HepG2 (cell line): Measurements from ENCODE around the gene MLC1. TPM values are rescaled to one million over a fixed set of nuclear protein-coding genes. Genes with fewer than 3 reads are reported as not detected.

Source experiments
- ATAC-seq: fragments of 200-7000 bp; cut with Tn5 transposase; 3 replicates; pipeline ENCODE4 v1.9.1; 2020; ENCODE audit warnings: mild to moderate bottlenecking, moderate library complexity
- BruUV-seq: library from RNA; stranded (reverse); fragments of 400-500 nt; replicated peaks from 2 replicates; lab custom pipeline; 2021; lab: Mats Ljungman, UMichigan
- CTCF ChIA-PET: fragments of 300-600 bp; formaldehyde crosslinking; extraction: SDS; loops from one replicate; lab custom pipeline; 2021; ENCODE audit warnings: low total read pairs, inconsistent platforms, low intra/inter-chr PET ratio; lab: Yijun Ruan, JAX
- POLR2A ChIA-PET: fragments of 350-600 bp; sonication (Branson Sonifier 250); formaldehyde crosslinking; loops from one replicate; lab custom pipeline; 2020; ENCODE audit warnings: antibody characterized with exemption, inconsistent platforms; lab: Yijun Ruan, JAX
- DNase-seq: peaks from one replicate; pipeline ENCODE4 v3.0.0-alpha.2; 2015; ENCODE audit warnings: low spot score
- FAIRE-seq: peaks from 3 replicates; lab custom pipeline; 2011; peaks lifted over from hg19 to GRCh38; lab: Jason Lieb, UNC
- H2AFZ ChIP-seq: one replicate; pipeline ENCODE4 v1.6.1; 2011; ENCODE audit warnings: low read length, inconsistent platforms
- H3K27ac ChIP-seq: fragments of 300-600 bp; 3 replicates; pipeline ENCODE4 v1.8.0; 2011; ENCODE audit warnings: mixed run types, mild to moderate bottlenecking, mixed read lengths, low read length, inconsistent platforms; ENCODE audit not compliant: insufficient read depth; ENCODE audit errors: extremely low read length
- H3K27me3 ChIP-seq, 2 experiments: fragments of 200-600 bp in 1 of 2; 2 replicates in 1 of 2; 3 replicates in 1 of 2; pipeline versions ENCODE4 v1.6.0 to v1.8.0; 2011; ENCODE audit warnings: low read length in 2 of 2, mild to moderate bottlenecking in 2 of 2, moderate library complexity in 2 of 2, inconsistent platforms in 1 of 2; ENCODE audit not compliant: insufficient read depth in 2 of 2, control insufficient read depth in 1 of 2
- H3K36me3 ChIP-seq, 2 experiments: fragments of 200-600 bp in 1 of 2; replicated peaks in 1 of 2; 2 replicates in 1 of 2; 3 replicates in 1 of 2; pipeline versions ENCODE4 v1.5.1 to v1.8.0; 2011; ENCODE audit warnings: low read length in 2 of 2, inconsistent platforms in 1 of 2; ENCODE audit not compliant: insufficient read depth in 2 of 2, control insufficient read depth in 1 of 2
- H3K4me1 ChIP-seq: 2 replicates; pipeline ENCODE4 v1.5.1; 2012; ENCODE audit warnings: low read length, inconsistent platforms; ENCODE audit not compliant: insufficient read depth
- H3K4me2 ChIP-seq: 2 replicates; pipeline ENCODE4 v1.6.0; 2011; ENCODE audit warnings: low read depth, low read length, inconsistent platforms
- H3K4me3 ChIP-seq, 3 experiments: fragments of 200-600 bp in 1 of 3; sonication (generic), shearing (Covaris generic) in 1 of 3; replicated peaks in 1 of 3; 2 replicates each; pipeline ENCODE4 v1.5.1; 2011 to 2016; ENCODE audit warnings: low read length in 3 of 3, inconsistent platforms in 2 of 3, low read depth in 2 of 3, mild to moderate bottlenecking in 2 of 3, control low read depth in 1 of 3, mixed read lengths in 1 of 3; ENCODE audit not compliant: insufficient read depth in 1 of 3
- H3K79me2 ChIP-seq: one replicate; pipeline ENCODE4 v1.6.1; 2011; ENCODE audit warnings: low read length, inconsistent platforms; ENCODE audit not compliant: insufficient read depth
- H3K9ac ChIP-seq: 2 replicates; pipeline ENCODE4 v1.6.0; 2011; ENCODE audit warnings: mild to moderate bottlenecking, low read depth, low read length, inconsistent platforms; ENCODE audit not compliant: insufficient read depth
- H3K9me3 ChIP-seq: 2 replicates; pipeline ENCODE4 v1.5.1; 2012; ENCODE audit warnings: mild to moderate bottlenecking, low read length
- H4K20me1 ChIP-seq: 2 replicates; pipeline ENCODE4 v1.6.0; 2011; ENCODE audit warnings: inconsistent platforms, mild to moderate bottlenecking, low read length, moderate library complexity; ENCODE audit not compliant: insufficient read depth
- BORCS8-MEF2B ChIP-seq: sonication (generic); formaldehyde crosslinking; IDR thresholded peaks from 2 replicates; pipeline ENCODE4 v1.8.0; 2022; ENCODE audit warnings: mild to moderate bottlenecking, missing genetic modification reagents
- ELF4 ChIP-seq: sonication (generic); formaldehyde crosslinking; IDR thresholded peaks from 2 replicates; pipeline ENCODE4 v1.5.0; 2020; ENCODE audit warnings: missing genetic modification reagents, mild to moderate bottlenecking, moderate library complexity, borderline replicate concordance
- FOXO1 ChIP-seq: sonication (generic); formaldehyde crosslinking; IDR thresholded peaks from 2 replicates; pipeline ENCODE4 v1.4.0; 2020; ENCODE audit warnings: missing genetic modification reagents
- HMGA1 ChIP-seq: sonication (generic); formaldehyde crosslinking; conservative IDR thresholded peaks from 2 replicates; pipeline ENCODE4 v1.4.0; 2020; ENCODE audit warnings: missing genetic modification reagents
- NFIB ChIP-seq: sonication (generic); formaldehyde crosslinking; IDR thresholded peaks from 2 replicates; pipeline ENCODE4 v1.9.0; 2021; ENCODE audit warnings: missing genetic modification reagents, mild to moderate bottlenecking, borderline replicate concordance
- ZNF746 ChIP-seq: sonication (generic); formaldehyde crosslinking; IDR thresholded peaks from 2 replicates; pipeline ENCODE4 v1.8.0; 2022; ENCODE audit warnings: mild to moderate bottlenecking, missing genetic modification reagents
- ZSCAN12 ChIP-seq: sonication (generic); formaldehyde crosslinking; IDR thresholded peaks from 2 replicates; pipeline ENCODE4 v1.9.0; 2021; ENCODE audit warnings: mild to moderate bottlenecking, missing genetic modification reagents
- WGBS: methylation state at CpG from one replicate; pipeline ENCODE4 v1.1.6; 2017; ENCODE audit warnings: low lambda C conversion rate; 5-methylcytosine and 5-hydroxymethylcytosine counted together
- in situ Hi-C: cut with HindIII; loops from 2 replicates; pipeline ENCODE4 v1.10.0; 2017; ENCODE audit warnings: low pct_unique_long_range_greater_than_20kb; ENCODE audit not compliant: extremely low pct_ligation_motif_present
- intact Hi-C: fragments of 100-400 bp; cut with micrococcal nuclease; formaldehyde crosslinking; loops from one replicate; pipeline ENCODE4 v1.10.0; 2022; ENCODE audit not compliant: unreplicated experiment
- polyA plus RNA-seq, 8 experiments: library from polyadenylated mRNA; depleted of rRNA in 3 of 8; stranded (reverse) in 7 of 8; unstranded in 1 of 8; fragments of >200 nt; fragmentation: Illumina TruSeq in 4 of 8; extraction: Trizol in 4 of 8; gene quantifications; 2 replicates each; pipeline versions ENCODE4 v1.2.1 to v1.2.3, GENCODE V29; 2011 to 2016; ENCODE audit warnings: low read depth in 4 of 8, missing spikeins in 1 of 8, mixed read lengths in 1 of 8; ENCODE audit not compliant: insufficient read depth in 1 of 8
- total RNA-seq, 5 experiments: library from RNA; depleted of rRNA; stranded (reverse); fragments of >200 nt; fragmentation: Illumina TruSeq; extraction: Trizol; gene quantifications; 2 replicates each; pipeline ENCODE4 v1.2.3, GENCODE V29; 2016; ENCODE audit warnings: low read depth in 1 of 5
- TF ChIP-seq, protein P1 (sequence below): sonication (generic); formaldehyde crosslinking; IDR thresholded peaks from 2 replicates; pipeline ENCODE4 v1.5.0; 2020; ENCODE audit warnings: missing genetic modification reagents, mild to moderate bottlenecking, borderline replicate concordance
- TF ChIP-seq, protein P2 (sequence below): sonication (generic); formaldehyde crosslinking; IDR thresholded peaks from 2 replicates; pipeline ENCODE4 v1.5.0; 2020; ENCODE audit warnings: missing genetic modification reagents
- TF ChIP-seq, protein P3 (sequence below): sonication (generic); formaldehyde crosslinking; IDR thresholded peaks from 2 replicates; pipeline ENCODE4 v1.4.0; 2020; ENCODE audit warnings: missing genetic modification reagents

The MLC1 gene
- total and polyA plus RNA-seq, 2 of the 13 experiments (the other 11 are each of a cell fraction or from before 2014, with no cell fraction given), result not detected

DNA sequence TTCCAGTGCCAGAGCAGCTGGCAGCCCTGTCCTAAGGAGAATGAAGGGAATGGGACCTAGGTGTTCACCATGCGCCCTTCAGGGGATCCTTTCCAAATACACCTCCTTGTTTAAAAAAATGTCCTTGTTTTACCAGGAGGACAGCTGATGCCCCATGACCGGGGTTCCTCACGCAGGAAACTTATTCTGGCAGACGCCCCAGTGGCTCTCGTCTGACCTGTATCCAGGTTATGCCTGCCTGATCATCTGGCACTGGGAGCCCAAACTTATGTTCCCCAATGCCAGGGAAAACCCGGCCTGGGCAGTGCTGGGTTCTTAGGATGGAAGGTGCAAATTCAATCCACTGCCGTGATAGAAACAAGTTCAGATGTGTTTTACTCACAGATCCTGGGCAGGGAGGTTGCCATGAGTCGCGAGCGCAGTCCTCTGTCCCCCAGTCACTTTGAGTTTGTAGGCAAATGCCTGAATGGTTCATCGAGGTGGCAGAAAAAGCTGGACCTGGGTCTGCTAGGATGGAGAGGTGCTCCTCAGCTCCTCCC is 36.0 kb upstream of the MLC1 start:
- WGBS, result 34% methylated on average over 8 of the region's 11 CpGs
- BruUV-seq, result no TSS peak

More for the DNA sequence above, 36.0 kb upstream of the MLC1 start:
- intact Hi-C loops, result no loop called here
- H3K36me3 ChIP-seq, result no peaks in the 10 kb centered on the region
- TF ChIP-seq, protein P1, sequence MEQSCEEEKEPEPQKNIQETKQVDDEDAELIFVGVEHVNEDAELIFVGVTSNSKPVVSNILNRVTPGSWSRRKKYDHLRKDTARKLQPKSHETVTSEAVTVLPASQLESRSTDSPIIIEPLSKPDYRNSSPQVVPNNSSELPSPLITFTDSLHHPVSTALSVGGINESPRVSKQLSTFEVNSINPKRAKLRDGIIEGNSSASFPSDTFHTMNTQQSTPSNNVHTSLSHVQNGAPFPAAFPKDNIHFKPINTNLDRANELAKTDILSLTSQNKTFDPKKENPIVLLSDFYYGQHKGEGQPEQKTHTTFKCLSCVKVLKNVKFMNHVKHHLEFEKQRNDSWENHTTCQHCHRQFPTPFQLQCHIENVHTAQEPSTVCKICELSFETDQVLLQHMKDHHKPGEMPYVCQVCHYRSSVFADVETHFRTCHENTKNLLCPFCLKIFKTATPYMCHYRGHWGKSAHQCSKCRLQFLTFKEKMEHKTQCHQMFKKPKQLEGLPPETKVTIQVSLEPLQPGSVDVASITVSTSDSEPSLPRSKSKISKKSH (CRISPR knock-in tag), result no peak
- TF ChIP-seq, protein P2, sequence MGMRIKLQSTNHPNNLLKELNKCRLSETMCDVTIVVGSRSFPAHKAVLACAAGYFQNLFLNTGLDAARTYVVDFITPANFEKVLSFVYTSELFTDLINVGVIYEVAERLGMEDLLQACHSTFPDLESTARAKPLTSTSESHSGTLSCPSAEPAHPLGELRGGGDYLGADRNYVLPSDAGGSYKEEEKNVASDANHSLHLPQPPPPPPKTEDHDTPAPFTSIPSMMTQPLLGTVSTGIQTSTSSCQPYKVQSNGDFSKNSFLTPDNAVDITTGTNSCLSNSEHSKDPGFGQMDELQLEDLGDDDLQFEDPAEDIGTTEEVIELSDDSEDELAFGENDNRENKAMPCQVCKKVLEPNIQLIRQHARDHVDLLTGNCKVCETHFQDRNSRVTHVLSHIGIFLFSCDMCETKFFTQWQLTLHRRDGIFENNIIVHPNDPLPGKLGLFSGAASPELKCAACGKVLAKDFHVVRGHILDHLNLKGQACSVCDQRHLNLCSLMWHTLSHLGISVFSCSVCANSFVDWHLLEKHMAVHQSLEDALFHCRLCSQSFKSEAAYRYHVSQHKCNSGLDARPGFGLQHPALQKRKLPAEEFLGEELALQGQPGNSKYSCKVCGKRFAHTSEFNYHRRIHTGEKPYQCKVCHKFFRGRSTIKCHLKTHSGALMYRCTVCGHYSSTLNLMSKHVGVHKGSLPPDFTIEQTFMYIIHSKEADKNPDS (CRISPR knock-in tag), result no peak
- TF ChIP-seq, protein P3, sequence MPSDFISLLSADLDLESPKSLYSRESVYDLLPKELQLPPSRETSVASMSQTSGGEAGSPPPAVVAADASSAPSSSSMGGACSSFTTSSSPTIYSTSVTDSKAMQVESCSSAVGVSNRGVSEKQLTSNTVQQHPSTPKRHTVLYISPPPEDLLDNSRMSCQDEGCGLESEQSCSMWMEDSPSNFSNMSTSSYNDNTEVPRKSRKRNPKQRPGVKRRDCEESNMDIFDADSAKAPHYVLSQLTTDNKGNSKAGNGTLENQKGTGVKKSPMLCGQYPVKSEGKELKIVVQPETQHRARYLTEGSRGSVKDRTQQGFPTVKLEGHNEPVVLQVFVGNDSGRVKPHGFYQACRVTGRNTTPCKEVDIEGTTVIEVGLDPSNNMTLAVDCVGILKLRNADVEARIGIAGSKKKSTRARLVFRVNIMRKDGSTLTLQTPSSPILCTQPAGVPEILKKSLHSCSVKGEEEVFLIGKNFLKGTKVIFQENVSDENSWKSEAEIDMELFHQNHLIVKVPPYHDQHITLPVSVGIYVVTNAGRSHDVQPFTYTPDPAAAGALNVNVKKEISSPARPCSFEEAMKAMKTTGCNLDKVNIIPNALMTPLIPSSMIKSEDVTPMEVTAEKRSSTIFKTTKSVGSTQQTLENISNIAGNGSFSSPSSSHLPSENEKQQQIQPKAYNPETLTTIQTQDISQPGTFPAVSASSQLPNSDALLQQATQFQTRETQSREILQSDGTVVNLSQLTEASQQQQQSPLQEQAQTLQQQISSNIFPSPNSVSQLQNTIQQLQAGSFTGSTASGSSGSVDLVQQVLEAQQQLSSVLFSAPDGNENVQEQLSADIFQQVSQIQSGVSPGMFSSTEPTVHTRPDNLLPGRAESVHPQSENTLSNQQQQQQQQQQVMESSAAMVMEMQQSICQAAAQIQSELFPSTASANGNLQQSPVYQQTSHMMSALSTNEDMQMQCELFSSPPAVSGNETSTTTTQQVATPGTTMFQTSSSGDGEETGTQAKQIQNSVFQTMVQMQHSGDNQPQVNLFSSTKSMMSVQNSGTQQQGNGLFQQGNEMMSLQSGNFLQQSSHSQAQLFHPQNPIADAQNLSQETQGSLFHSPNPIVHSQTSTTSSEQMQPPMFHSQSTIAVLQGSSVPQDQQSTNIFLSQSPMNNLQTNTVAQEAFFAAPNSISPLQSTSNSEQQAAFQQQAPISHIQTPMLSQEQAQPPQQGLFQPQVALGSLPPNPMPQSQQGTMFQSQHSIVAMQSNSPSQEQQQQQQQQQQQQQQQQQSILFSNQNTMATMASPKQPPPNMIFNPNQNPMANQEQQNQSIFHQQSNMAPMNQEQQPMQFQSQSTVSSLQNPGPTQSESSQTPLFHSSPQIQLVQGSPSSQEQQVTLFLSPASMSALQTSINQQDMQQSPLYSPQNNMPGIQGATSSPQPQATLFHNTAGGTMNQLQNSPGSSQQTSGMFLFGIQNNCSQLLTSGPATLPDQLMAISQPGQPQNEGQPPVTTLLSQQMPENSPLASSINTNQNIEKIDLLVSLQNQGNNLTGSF (CRISPR knock-in tag), result no peak
- TF ChIP-seq ZNF746 (CRISPR knock-in tag) (no peak), NFIB (no peak), HMGA1 (CRISPR knock-in tag) (no peak), FOXO1 (CRISPR knock-in tag) (no peak), BORCS8-MEF2B (CRISPR knock-in tag) (no peak), ELF4 (no peak), ZSCAN12 (no peak)
- TF ChIP-seq, all 625 proteins: peak for 0
- H3K4me1 ChIP-seq, result peaks cover 22% of the 10 kb centered on the region
- no peak overlapping the region for H3K4me3 ChIP-seq
- no peak overlapping the region for H3K27ac ChIP-seq
- in situ Hi-C loops, result no loop called here
- no peak overlapping the region for H3K4me2 ChIP-seq
- ATAC-seq, result no peak
- ChIA-PET CTCF (no interaction called here), POLR2A (no interaction called here)
- no peak for FAIRE-seq
- H3K9me3 ChIP-seq, result no peaks in the 10 kb centered on the region
- H3K79me2 ChIP-seq, result no peaks in the 10 kb centered on the region
- no peak overlapping the region for H3K9ac ChIP-seq
- H4K20me1 ChIP-seq, result no peaks in the 10 kb centered on the region
- DNase-seq, result no peak
- peaks cover 5 to 52% of the 10 kb centered on the region in 2 experiments; a peak in 4 of 5 replicates for H3K27me3 ChIP-seq
- no peak overlapping the region for H2AFZ ChIP-seq
